Stimulated activated naive CD8-positive, alpha-beta T cell treated with anti-CD3 and anti-CD28 coated beads, Interleukin-15, Interleukin-2, amounts not matched to agents 100 U/mL and 50 U/mL, for 24 hours (primary cell): ENCODE data around the gene SLC41A3.
"Not testable (repeated sequence)": the region's sequence is repeated elsewhere in the genome, so short reads cannot be mapped to it uniquely, and the experiment has no call there.

ENCODE experiments used
- ATAC-seq: fragments of 150-1000 bp; cut with Tn5 transposase; one replicate; pipeline ENCODE4 v1.10.0; 2021
- DNase-seq: peaks from one replicate; pipeline ENCODE4 v3.0.0; 2021

Gene SLC41A3

DNA sequence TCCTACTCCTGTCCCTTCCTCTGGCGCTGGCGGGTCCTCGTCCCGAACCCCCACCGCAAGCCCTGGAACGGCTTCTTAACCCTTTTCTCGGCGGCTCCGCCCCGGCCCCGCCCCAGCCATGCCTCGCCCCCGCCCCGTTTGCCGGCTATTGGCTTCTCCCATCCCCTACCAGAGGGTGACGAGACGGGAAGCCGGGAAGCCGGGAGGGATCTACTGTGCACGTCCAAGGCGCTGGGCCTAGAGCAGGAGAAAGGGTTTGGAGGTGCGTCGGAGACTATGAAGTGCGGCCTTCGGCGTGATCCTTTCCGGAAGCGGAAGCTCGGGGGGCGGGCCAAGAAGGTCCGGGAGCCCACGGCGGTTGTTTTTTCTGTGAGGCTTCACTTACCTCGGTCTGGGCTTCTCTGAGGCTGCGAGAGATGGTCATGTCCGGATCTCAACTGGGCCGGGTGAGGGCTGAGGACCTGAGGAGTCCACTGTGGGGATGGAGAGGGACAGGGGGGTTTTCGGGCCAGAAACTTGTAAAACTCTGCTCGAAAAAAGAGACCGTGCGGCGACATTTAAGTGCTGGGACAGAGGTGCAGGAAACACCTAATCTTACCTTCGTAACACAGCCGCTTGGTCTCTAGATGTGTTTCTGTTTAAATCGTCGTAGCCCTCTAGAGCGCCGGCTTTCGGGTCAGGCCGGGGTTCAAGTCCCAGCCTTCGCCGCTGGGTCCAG lies 93.5 kb downstream of the SLC41A3 start:
- ATAC-seq (peak; percentile 83), DNase-seq (peak; percentile 68)

- not testable (repeated sequence) for DNase-seq
- ATAC-seq = peak; percentile 36
Observed at GRCh38 chr3:125984951-125985350, 99.0 kb downstream of the SLC41A3 start.

- ATAC-seq, DNase-seq: not testable (repeated sequence)
Observed at GRCh38 chr3:125977104-125977503, 106.8 kb downstream of the SLC41A3 start.

GRCh38 chr3:125976003-125976390 lies 107.9 kb downstream of the SLC41A3 start:
- DNase-seq, ATAC-seq: not testable (repeated sequence)

DNA sequence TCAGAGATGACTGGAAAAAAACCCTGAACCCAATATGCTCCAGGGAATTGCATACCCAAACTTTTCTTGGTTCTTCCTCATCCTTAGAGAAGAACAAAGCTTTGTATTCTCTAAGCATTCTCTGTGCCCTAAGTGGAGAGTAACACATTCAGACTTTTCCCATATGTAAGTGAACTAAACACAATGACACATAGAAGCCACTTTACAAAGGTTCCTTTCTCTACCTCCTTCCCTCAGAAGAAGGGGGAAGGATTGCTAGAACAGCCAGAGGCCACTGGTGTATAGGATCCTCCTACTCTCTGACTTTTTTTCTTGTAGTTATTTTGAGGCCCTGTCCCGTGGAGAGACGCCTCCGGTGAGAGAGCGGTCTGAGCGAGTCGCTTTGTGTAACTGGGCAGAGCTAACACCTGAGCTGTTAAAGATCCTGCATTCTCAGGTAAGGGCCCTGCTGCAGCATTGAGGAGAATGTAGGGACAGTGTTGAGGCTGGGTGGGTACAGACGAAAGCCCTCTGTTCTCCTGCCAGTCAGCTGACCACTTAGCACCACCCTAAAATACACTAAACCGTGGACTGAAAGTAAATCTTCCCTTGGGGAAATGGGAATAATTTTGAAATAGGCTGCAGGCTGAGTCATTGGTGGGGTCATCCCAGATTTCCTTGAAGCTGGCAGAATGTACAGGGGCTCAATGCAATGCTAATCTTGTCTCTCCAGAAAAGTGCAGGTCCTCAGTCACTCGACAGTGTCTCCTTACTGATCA lies 108.5 kb downstream of the SLC41A3 start:
- ATAC-seq, DNase-seq: not testable (repeated sequence)

GRCh38 chr3:125971997-125972944 lies 111.7 kb downstream of the SLC41A3 start:
- DNase-seq (peak; percentile 22), ATAC-seq (peak; percentile 68)

- ATAC-seq = peak; percentile 89
- not testable (repeated sequence) for DNase-seq
Observed at GRCh38 chr3:125968701-125969592, 115.0 kb downstream of the SLC41A3 start, which contains the start of gene ROPN1B. Gene ROPN1B (plus strand): TSS chr3:125969178. CDS start chr3:125972055, 2,877 bp downstream.

DNA sequence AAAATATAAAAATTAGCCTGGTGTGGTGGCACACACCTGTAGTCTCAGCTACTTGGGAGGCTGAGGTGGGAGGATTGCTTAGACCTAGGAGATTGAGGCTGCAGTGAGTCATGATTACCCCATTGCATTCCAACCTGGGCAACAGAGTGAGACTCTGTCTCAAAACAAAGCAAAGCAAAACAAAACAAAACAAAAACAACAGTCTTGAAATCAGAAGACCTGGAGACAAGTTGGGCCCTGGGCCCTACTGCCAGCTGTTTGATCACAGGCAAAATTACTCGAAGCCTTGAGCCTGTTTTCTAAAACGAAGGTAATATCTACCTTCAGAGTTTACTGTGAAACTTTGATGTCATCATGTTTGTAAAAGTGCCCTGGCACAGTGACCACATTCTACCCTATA lies 115.8 kb downstream of the SLC41A3 start:
- DNase-seq, ATAC-seq: not testable (repeated sequence)

- ATAC-seq (no peak), DNase-seq (no peak)
Observed at GRCh38 chr3:125967156-125967555, 116.8 kb downstream of the SLC41A3 start.

- ATAC-seq (no peak), DNase-seq (no peak)
Observed at GRCh38 chr3:125965505-125965904, 118.4 kb downstream of the SLC41A3 start.

DNA sequence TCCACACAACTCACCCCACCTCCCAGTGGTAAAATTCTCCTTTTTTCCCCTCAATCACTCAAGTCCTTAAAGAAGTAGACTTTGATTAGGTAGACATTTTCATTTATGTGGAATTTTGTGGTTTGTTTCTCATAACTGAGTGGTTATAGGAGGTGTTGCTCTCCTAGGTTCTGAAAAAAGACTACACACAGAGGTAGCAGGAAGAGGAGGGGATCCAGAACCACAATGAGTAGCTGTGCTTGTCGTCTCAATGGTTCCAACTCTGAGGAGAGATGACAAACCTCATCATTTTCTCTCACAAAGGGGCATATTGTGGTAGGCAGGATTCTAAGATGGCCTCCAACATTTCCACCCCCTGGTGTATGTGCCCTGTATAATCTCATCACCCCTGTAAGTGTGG lies 120.1 kb downstream of the SLC41A3 start:
- not testable (repeated sequence) for ATAC-seq, DNase-seq

GRCh38 chr3:125961289-125961589 lies 122.7 kb downstream of the SLC41A3 start:
- ATAC-seq = no peak
- no peak for DNase-seq

GRCh38 chr3:125960456-125961288 lies 123.3 kb downstream of the SLC41A3 start:
- DNase-seq (no peak), ATAC-seq (no peak)

DNA sequence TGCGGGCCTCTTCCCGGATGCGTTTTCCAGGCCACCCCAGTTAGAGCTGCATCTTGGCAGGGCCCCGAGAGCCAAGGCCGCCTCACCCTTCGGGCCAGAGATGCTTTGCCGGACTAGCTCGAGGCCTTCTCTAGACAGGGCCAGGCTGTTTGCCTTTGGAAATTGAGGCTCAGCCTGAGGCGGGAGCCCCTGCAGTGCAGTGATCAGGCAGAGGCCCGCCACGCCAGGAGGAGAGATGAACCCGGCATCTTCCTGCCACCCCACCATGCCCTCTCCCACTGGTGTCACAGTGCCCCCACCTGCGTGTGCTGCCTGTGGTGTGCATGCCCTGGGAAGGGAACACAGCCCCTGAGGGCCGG lies 123.9 kb downstream of the SLC41A3 start:
- ATAC-seq (no peak), DNase-seq (no peak)

DNA sequence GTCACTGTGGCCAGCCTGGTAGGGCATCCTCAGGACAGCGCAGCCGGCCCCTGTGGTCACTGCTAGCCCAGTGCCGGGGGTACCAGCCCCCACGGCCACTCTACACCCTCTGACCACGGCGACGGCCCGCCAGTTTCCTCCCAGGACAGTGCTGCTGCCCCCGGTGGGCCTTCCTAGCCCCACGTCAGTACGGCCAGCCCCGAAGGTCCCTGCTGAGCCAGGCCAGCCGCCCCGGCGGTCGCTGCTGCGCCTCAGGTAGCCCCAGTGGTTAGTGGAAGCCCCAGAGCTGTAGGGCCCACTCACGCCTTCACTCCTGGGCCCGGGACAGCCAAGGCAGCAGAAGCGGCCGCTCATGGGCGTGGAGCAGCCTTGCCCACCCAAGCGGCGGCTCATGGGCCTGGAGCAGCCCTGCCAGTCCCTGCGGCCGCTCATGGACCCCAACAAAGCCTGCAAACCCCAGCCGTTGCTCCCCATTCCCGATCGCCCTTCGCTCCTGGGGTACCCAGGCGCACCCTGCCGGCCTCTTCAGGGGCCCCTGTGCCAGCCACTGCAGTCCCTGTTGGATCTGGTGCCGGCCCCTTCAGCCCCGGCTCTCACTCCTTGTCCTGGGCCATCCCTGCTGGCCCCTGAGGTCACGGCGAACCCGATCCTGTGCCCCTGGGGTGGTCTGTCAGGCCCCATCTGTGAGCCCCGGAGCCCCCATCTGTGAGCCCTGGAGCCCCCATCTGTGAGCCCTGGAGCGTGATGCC lies 124.4 kb downstream of the SLC41A3 start:
- ATAC-seq = no peak

GRCh38 chr3:125958511-125959316 lies 125.2 kb downstream of the SLC41A3 start:
- ATAC-seq (no peak), DNase-seq (no peak)

More for the DNA sequence above, 124.4 kb downstream of the SLC41A3 start:
- DNase-seq = no peak

GRCh38 chr3:125957674-125958510 lies 126.0 kb downstream of the SLC41A3 start:
- DNase-seq = no peak
- peak; percentile 9 for ATAC-seq

DNA sequence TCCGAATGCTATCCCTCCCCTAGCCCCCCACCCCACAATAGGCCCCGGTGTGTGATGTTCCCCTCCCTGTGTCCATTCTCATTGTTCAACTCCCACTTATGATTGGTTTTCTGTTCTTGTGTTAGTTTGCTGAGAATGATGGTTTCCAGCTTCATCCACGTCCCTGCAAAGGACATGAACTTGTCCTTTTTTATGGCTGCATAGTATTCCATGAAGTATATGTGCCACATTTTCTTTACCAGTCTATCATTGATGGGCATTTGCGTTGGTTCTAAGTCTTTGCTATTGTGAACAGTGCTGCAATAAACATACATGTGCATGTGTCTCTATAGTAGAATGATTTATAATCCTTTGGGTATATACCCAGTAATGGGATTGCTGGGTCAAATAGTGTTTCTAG lies 126.9 kb downstream of the SLC41A3 start:
- DNase-seq, ATAC-seq: not testable (repeated sequence)
